LNCaP clone FGC (cell line): Measurements from ENCODE around the gene LIPC.

ENCODE experiments used
- DNase-seq: peaks from one replicate; pipeline ENCODE4 v3.0.0-alpha.2; 2011; ENCODE audit warnings: low read depth
- H3K4me3 ChIP-seq: 2 replicates; pipeline ENCODE4 v1.5.1; 2011; ENCODE audit warnings: mild to moderate bottlenecking, low read depth, low read length, control low read depth
- TF ChIP-seq, protein P1 (sequence below): IDR thresholded peaks from 2 replicates; pipeline ENCODE4 v1.5.1; 2012; ENCODE audit warnings: mild to moderate bottlenecking; ENCODE audit not compliant: control insufficient read depth, insufficient read depth; ENCODE audit errors: extremely low read depth

LIPC gene

DNA sequence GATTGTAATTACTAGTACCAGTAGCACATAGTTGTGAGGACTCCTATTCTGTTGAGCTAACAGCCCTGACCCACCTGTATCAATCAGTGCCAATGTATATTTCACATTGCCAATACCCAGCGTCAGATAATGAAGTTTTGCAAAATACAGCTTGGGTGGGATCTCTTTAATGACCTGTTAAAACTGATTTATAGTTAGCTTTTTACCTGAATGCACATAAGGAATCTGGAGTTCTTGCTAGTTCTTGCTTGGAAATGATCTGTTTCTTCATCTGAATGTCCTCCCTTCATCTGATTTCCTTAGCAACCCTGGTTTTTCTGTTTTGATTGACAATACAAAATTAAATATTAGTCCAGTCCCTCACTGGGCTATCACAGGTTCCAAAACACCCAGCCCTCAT is 62.8 kb downstream of the LIPC start:
- no peak for DNase-seq

DNA sequence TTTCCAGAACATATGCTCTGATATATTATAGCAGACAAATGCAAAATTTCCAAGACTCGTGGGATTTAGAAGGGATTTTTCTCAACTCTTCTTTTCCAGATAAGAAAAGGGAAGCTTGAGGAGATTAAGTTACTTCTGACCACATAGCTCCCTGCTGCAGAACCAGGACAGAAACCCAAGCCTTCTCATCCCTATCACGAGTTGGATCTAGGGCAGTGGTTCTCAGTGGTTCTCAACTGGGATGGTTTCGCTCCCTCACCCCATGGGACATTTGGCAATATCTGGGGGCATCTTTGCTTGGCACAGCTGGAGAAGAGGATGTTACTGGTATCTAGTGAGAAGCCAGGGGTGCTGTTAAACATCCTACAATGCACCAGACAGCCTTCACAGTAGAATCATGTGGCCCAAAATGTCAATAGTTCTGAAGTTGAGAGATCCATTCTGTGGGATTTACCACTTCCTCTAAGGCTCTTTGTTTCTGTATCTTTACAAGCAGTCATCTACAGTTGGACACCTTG is 64.2 kb downstream of the LIPC start:
- no peak for DNase-seq
- H3K4me3 ChIP-seq, result no peak overlapping the region
- TF ChIP-seq, protein P1, sequence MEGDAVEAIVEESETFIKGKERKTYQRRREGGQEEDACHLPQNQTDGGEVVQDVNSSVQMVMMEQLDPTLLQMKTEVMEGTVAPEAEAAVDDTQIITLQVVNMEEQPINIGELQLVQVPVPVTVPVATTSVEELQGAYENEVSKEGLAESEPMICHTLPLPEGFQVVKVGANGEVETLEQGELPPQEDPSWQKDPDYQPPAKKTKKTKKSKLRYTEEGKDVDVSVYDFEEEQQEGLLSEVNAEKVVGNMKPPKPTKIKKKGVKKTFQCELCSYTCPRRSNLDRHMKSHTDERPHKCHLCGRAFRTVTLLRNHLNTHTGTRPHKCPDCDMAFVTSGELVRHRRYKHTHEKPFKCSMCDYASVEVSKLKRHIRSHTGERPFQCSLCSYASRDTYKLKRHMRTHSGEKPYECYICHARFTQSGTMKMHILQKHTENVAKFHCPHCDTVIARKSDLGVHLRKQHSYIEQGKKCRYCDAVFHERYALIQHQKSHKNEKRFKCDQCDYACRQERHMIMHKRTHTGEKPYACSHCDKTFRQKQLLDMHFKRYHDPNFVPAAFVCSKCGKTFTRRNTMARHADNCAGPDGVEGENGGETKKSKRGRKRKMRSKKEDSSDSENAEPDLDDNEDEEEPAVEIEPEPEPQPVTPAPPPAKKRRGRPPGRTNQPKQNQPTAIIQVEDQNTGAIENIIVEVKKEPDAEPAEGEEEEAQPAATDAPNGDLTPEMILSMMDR, result no peak

More for the DNA sequence above, 62.8 kb downstream of the LIPC start:
- TF ChIP-seq, protein P1, result no peak
- no peak overlapping the region for H3K4me3 ChIP-seq

DNA sequence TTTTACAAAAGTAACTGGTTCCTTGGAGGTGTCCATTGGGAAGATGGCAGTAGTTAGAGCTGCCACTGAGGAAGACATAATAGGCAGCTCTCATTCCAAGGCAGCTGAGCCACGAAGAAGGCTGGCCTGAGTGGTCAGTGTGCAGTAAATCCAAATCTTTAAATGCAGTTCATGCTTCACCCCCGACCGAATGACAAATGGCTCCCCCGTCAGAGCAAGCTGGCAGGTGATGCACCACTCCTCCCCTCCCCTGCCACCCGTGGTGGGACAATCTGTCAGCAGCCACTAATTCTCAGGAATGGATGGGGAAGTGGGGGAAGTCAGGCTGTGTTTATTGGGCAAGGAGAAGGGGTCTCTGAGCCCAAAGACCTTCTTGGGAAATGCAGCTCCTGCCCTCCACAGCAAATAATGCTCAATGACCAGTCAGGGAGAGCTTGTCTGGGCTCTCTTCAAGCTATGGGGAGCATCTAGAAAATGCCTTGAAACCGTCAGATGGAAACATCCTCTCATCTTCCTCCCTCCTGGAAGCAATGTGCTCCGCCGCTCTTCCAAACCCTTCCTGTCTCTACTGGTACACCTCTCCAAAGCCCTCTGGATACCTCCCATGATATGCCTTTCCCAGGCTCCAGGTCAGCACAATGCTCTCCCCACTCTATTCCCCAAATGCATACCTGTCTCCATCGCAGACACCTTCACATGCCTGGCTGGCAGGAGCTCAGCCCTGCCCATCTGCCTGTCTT is 65.4 kb downstream of the LIPC start:
- TF ChIP-seq, protein P1, result no peak
- no peak for DNase-seq
- H3K4me3 ChIP-seq, result no peak overlapping the region

GRCh38 chr15:58498821-58499580 is 67.2 kb downstream of the LIPC start:
- H3K4me3 ChIP-seq, result no peak overlapping the region
- no peak for DNase-seq

GRCh38 chr15:58501006-58501405 is 69.2 kb downstream of the LIPC start:
- no peak for DNase-seq
- TF ChIP-seq, protein P1, result no peak
- no peak overlapping the region for H3K4me3 ChIP-seq

More at GRCh38 chr15:58498821-58499580, 67.2 kb downstream of the LIPC start:
- TF ChIP-seq, protein P1, result no peak

DNA sequence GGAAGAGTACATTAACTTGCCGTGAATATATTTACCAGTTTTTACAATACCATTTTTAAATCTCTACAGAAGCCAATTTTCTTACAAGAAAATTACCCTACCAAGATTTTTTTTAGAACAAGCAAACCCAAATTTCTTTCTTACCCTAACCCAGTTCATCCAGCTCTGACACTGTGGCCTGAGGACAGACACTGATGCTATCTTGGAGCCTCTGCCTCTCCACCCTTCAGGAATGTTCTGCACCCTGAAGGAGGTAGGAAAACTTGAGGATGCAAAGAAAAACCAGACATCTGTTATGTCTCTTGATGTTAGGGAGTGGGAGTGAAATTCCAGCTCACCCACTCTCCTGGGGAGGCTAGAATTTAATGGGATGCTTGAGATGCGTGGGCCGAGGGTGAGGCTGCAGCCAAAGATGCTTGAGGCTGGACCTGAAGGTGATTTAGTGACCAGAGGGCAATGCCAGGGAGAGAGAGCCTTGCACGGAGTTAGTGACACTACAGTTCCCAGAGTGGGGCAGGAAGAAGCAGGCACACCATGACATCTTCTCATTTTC is 69.9 kb downstream of the LIPC start:
- H3K4me3 ChIP-seq, result no peak overlapping the region
- no peak for DNase-seq
- TF ChIP-seq, protein P1, result no peak
